Suprapubic skin (tissue), 4 donors: ENCODE measurements around the gene BCCIP. TPM values are rescaled to one million over a fixed set of nuclear protein-coding genes. Genes with fewer than 3 reads are reported as not detected.

Experiments used
- DNase-seq, 2 donors: peaks; one replicate each; pipeline ENCODE4 v3.0.0-alpha.2; 2019; ENCODE audit warnings: low spot score in 2 of 2
- H3K27ac ChIP-seq: fragments of 200-600 bp; sonication (generic); one replicate; pipeline ENCODE4 v1.5.1; 2019
- H3K27me3 ChIP-seq: fragments of 200-600 bp; sonication (generic); one replicate; pipeline ENCODE4 v1.5.1; 2019
- H3K36me3 ChIP-seq: fragments of 200-600 bp; sonication (generic); one replicate; pipeline ENCODE4 v1.5.1; 2019
- H3K4me1 ChIP-seq: fragments of 200-600 bp; sonication (generic); one replicate; pipeline ENCODE4 v1.5.1; 2019
- H3K4me3 ChIP-seq: fragments of 200-600 bp; sonication (generic); one replicate; pipeline ENCODE4 v1.5.1; 2019; ENCODE audit warnings: mild to moderate bottlenecking
- H3K9me3 ChIP-seq: fragments of 200-600 bp; sonication (generic); one replicate; pipeline ENCODE4 v1.5.1; 2019
- CTCF ChIP-seq, 2 donors: fragments of 200-600 bp in 1 of 2; fragments of 450-650 bp in 1 of 2; sonication (generic) in 1 of 2; IDR thresholded peaks; one replicate each; pipeline ENCODE4 v1.5.1; 2016 to 2019; ENCODE audit warnings: antibody characterized with exemption in 2 of 2, mild to moderate bottlenecking in 1 of 2, moderate library complexity in 1 of 2
- EP300 ChIP-seq: sonication (generic); formaldehyde crosslinking; IDR thresholded peaks from one replicate; pipeline ENCODE4 v1.6.1; 2017; ENCODE audit warnings: antibody characterized with exemption
- POLR2A ChIP-seq, 2 donors: fragments of 450-650 bp; IDR thresholded peaks; one replicate each; pipeline ENCODE4 v1.6.1; 2017; ENCODE audit warnings: antibody characterized with exemption in 2 of 2, mild to moderate bottlenecking in 2 of 2, moderate library complexity in 2 of 2
- POLR2AphosphoS5 ChIP-seq, 3 donors: sonication (generic); formaldehyde crosslinking; IDR thresholded peaks; one replicate each; pipeline ENCODE4 v1.6.1; 2017; ENCODE audit warnings: antibody characterized with exemption in 3 of 3
- WGBS: methylation state at CpG from one replicate; pipeline ENCODE4 v1.1.5; 2018; 5-methylcytosine and 5-hydroxymethylcytosine counted together
- total RNA-seq, 4 donors: library from RNA; depleted of rRNA; stranded (reverse); fragments of >200 nt; gene quantifications; one replicate each; pipeline ENCODE4 v1.1.0, GENCODE V29; 2016

The BCCIP gene
- total RNA-seq, 4 donors from 2014 or later = 32.2 to 36.7 (median 33.5) TPM

- H3K36me3 ChIP-seq = peaks cover 99% of the 10 kb centered on the region
- no peaks in the 10 kb centered on the region for H3K9me3 ChIP-seq
- no peaks in the 10 kb centered on the region for H3K4me1 ChIP-seq
- WGBS = 70% methylated on average over 2 of the region's 2 CpGs
- no peak for DNase-seq
- H3K4me3 ChIP-seq = no peak overlapping the region
- no peaks in the 10 kb centered on the region for H3K27me3 ChIP-seq
- no peak overlapping the region for H3K27ac ChIP-seq
- TF ChIP-seq POLR2AphosphoS5 (IDR thresholded peaks at IDR 0.05) = no peak
- TF ChIP-seq EP300 = no peak
- no peak for TF ChIP-seq CTCF (IDR thresholded peaks at IDR 0.05)
- TF ChIP-seq POLR2A (IDR thresholded peaks at IDR 0.05) = no peak
These were observed 13.4 kb downstream of the BCCIP start for GRCh38 chr10:125836746-125837145.

GRCh38 chr10:125838802-125839575 is 15.6 kb downstream of the BCCIP start:
- H3K9me3 ChIP-seq = no peaks in the 10 kb centered on the region
- H3K4me1 ChIP-seq = no peaks in the 10 kb centered on the region
- no peak overlapping the region for H3K27ac ChIP-seq
- no peak for TF ChIP-seq CTCF (IDR thresholded peaks at IDR 0.05)
- no peak for TF ChIP-seq POLR2A (IDR thresholded peaks at IDR 0.05)
- TF ChIP-seq EP300 = no peak
- no peak for TF ChIP-seq POLR2AphosphoS5 (IDR thresholded peaks at IDR 0.05)
- no peak for DNase-seq
- H3K36me3 ChIP-seq = peaks cover 88% of the 10 kb centered on the region
- 83% methylated on average over 9 of the region's 9 CpGs for WGBS
- H3K27me3 ChIP-seq = no peaks in the 10 kb centered on the region
- H3K4me3 ChIP-seq = no peak overlapping the region

GRCh38 chr10:125840406-125840805 is 17.1 kb downstream of the BCCIP start:
- 97% methylated on average over 9 of the region's 9 CpGs for whole genome bisulfite sequencing
- Histone ChIP-seq H3K9me3 (no peaks in the 10 kb centered on the region), H3K4me1 (no peaks in the 10 kb centered on the region), H3K36me3 (peaks cover 74% of the 10 kb centered on the region), H3K27ac (no peak overlapping the region), H3K27me3 (no peaks in the 10 kb centered on the region), H3K4me3 (no peak overlapping the region)
- no peak for TF ChIP-seq POLR2AphosphoS5 (IDR thresholded peaks at IDR 0.05)
- no peak for TF ChIP-seq POLR2A (IDR thresholded peaks at IDR 0.05)
- TF ChIP-seq CTCF (IDR thresholded peaks at IDR 0.05) = no peak
- TF ChIP-seq EP300 = no peak
- no peak for DNase-seq

- no peak overlapping the region for H3K4me3 ChIP-seq
- DNase-seq = no peak
- WGBS = 81% methylated on average over 3 of the region's 3 CpGs
- H3K9me3 ChIP-seq = no peaks in the 10 kb centered on the region
- peaks cover 72% of the 10 kb centered on the region for H3K36me3 ChIP-seq
- TF ChIP-seq CTCF (IDR thresholded peaks at IDR 0.05) (no peak), EP300 (no peak)
- no peaks in the 10 kb centered on the region for H3K27me3 ChIP-seq
- no peak overlapping the region for H3K27ac ChIP-seq
- H3K4me1 ChIP-seq = no peaks in the 10 kb centered on the region
These were observed 17.6 kb downstream of the BCCIP start for GRCh38 chr10:125840955-125841354.

- DNase-seq = no peak
- Histone ChIP-seq H3K27me3 (no peaks in the 10 kb centered on the region), H3K27ac (no peak overlapping the region), H3K4me3 (no peak overlapping the region), H3K36me3 (peaks cover 55% of the 10 kb centered on the region), H3K9me3 (no peaks in the 10 kb centered on the region), H3K4me1 (no peaks in the 10 kb centered on the region)
- 83% methylated on average over 9 of the region's 9 CpGs for WGBS
- TF ChIP-seq POLR2AphosphoS5 (IDR thresholded peaks at IDR 0.05) (no peak), CTCF (IDR thresholded peaks at IDR 0.05) (no peak), EP300 (no peak), POLR2A (IDR thresholded peaks at IDR 0.05) (no peak)
These were observed 20.4 kb downstream of the BCCIP start for GRCh38 chr10:125843603-125844329.
